Nephron progenitor cell (in vitro differentiated cells): ENCODE data around the gene DNAH1.
A peak's percentile ranks its signal among the peaks of the same experiment; 100 is the strongest.

Experiments used
- DNase-seq: peaks from one replicate; pipeline ENCODE4 v3.0.0; 2021
- H3K27ac Mint-ChIP-seq: 2 replicates; pipeline ENCODE4 v1.8.0; 2021; ENCODE audit warnings: mild to moderate bottlenecking, moderate library complexity, mixed read lengths
- H3K27me3 Mint-ChIP-seq: 2 replicates; pipeline ENCODE4 v1.8.0; 2021; ENCODE audit warnings: mild to moderate bottlenecking, low read depth, mixed read lengths; ENCODE audit not compliant: poor library complexity
- H3K36me3 Mint-ChIP-seq: 2 replicates; pipeline ENCODE4 v1.8.0; 2021; ENCODE audit warnings: low read depth, mixed read lengths
- H3K4me1 Mint-ChIP-seq: 2 replicates; pipeline ENCODE4 v1.8.0; 2021; ENCODE audit warnings: mixed read lengths
- H3K4me3 Mint-ChIP-seq: 2 replicates; pipeline ENCODE4 v1.8.0; 2021; ENCODE audit warnings: mild to moderate bottlenecking, moderate library complexity, mixed read lengths
- H3K9me3 Mint-ChIP-seq: 2 replicates; pipeline ENCODE4 v1.8.0; 2021; ENCODE audit warnings: mild to moderate bottlenecking, moderate library complexity, mixed read lengths
- CTCF ChIP-seq: fragments of 200-600 bp; sonication (generic); IDR thresholded peaks from 2 replicates; pipeline ENCODE4 v1.5.0; 2021; ENCODE audit warnings: antibody characterized with exemption

Gene DNAH1

DNA sequence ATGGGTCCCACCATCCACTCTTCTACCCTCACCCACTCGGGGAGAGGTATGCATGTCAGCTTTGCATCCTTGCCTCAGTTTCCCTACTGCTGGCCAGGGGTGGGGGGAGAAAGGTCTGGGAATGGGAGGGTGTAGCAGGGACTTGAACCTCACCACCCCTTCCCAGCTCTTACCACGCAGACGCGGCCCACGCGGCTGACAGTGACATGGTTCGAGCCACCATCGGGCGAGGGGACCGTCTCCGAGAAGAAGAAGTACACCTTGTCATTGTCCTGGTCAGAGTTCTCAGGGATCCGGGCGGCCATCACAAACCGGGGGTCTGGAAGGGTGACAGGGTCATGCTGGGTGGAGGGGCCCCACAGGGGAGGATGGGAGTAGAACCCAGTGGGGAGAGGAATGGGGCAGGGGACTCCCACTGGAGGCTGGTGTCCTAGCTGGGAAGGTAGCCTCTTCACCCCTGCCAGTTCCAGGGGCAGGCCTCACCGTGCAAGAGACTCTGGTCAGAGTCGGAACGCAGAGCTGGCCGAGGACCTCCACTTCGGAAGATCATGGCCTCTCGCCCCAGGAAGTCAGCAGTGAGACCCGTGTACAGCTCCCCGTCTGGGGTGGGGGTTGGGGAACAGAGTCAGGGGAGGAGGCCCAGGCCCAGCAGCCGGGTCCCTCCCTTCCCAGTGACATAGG lies 125.1 kb downstream of the DNAH1 start:
- Mint-ChIP-seq H3K9me3 (no peaks in the 10 kb centered on the region), H3K36me3 (no peaks in the 10 kb centered on the region), H3K27ac (no peak overlapping the region), H3K4me3 (no peak overlapping the region), H3K27me3 (peaks cover 3% of the 10 kb centered on the region), H3K4me1 (peaks cover 48% of the 10 kb centered on the region)
- DNase-seq = no peak
- no peak for TF ChIP-seq CTCF

GRCh38 chr3:52441772-52442332 lies 125.7 kb downstream of the DNAH1 start:
- Mint-ChIP-seq H3K27me3 (peaks cover 3% of the 10 kb centered on the region), H3K36me3 (no peaks in the 10 kb centered on the region), H3K4me1 (peaks cover 45% of the 10 kb centered on the region), H3K27ac (no peak overlapping the region), H3K9me3 (no peaks in the 10 kb centered on the region), H3K4me3 (no peak overlapping the region)
- TF ChIP-seq CTCF = no peak
- no peak for DNase-seq

GRCh38 chr3:52442409-52443267 lies 126.5 kb downstream of the DNAH1 start:
- Mint-ChIP-seq H3K27me3 (peaks cover 3% of the 10 kb centered on the region), H3K4me3 (no peak overlapping the region), H3K4me1 (peaks cover 44% of the 10 kb centered on the region), H3K27ac (no peak overlapping the region), H3K9me3 (no peaks in the 10 kb centered on the region), H3K36me3 (no peaks in the 10 kb centered on the region)
- no peak for TF ChIP-seq CTCF
- DNase-seq = no peak

DNA sequence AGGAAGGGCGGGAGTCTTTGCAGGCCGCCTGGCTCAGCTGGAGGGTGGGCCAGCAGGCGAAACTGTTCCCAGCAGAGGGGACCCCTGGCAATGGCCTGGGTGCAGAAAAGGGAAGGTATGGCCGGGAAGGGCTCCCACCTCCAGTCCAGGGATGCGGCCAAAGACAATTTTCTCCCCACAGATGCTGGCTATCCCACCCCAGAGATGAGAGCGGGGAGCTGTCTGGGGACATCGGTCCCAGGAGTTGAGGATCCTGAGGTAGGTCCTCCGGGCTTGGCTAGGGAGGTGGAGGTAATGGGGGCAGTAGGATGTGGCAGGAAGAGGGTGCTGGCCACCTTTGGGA lies 127.1 kb downstream of the DNAH1 start:
- Mint-ChIP-seq H3K4me1 (peaks cover 48% of the 10 kb centered on the region), H3K27ac (no peak overlapping the region), H3K36me3 (no peaks in the 10 kb centered on the region), H3K9me3 (no peaks in the 10 kb centered on the region), H3K4me3 (no peak overlapping the region), H3K27me3 (peaks cover 3% of the 10 kb centered on the region)
- DNase-seq = no peak
- no peak for TF ChIP-seq CTCF

- peaks cover 9% of the 10 kb centered on the region for H3K27me3 Mint-ChIP-seq
- TF ChIP-seq CTCF = no peak
- H3K27ac Mint-ChIP-seq = no peak overlapping the region
- no peaks in the 10 kb centered on the region for H3K9me3 Mint-ChIP-seq
- DNase-seq = no peak
- H3K4me1 Mint-ChIP-seq = peaks cover 46% of the 10 kb centered on the region
- peak overlapping the region; percentile 62 for H3K4me3 Mint-ChIP-seq
- no peaks in the 10 kb centered on the region for H3K36me3 Mint-ChIP-seq
Measured at GRCh38 chr3:52443791-52444687, 127.9 kb downstream of the DNAH1 start.
